ENCODE data around the gene LZTFL1.

The LZTFL1 gene

GRCh38 chr3:45777746-45778386 lies 64.1 kb downstream of the LZTFL1 start:
- H3K4me3 Mint-ChIP-seq, result no peak overlapping the region
- DNase-seq (no peak), ATAC-seq (no peak)
- H3K36me3 Mint-ChIP-seq (ENCODE audit: low read depth), result no peaks in the 10 kb centered on the region
- no peak overlapping the region for H3K27ac Mint-ChIP-seq
- H3K4me1 Mint-ChIP-seq, result peaks cover 5% of the 10 kb centered on the region
- no peaks in the 10 kb centered on the region for H3K9me3 Mint-ChIP-seq
- peaks cover 5% of the 10 kb centered on the region for H3K27me3 Mint-ChIP-seq

GRCh38 chr3:45777111-45777745 lies 64.7 kb downstream of the LZTFL1 start:
- Mint-ChIP-seq H3K4me3 (no peak overlapping the region), H3K4me1 (peaks cover 11% of the 10 kb centered on the region)

GRCh38 chr3:45776611-45777010 lies 65.3 kb downstream of the LZTFL1 start:
- DNase-seq (no peak), ATAC-seq (no peak)
- no peaks in the 10 kb centered on the region for H3K9me3 Mint-ChIP-seq
- H3K27me3 Mint-ChIP-seq, result peaks cover 9% of the 10 kb centered on the region
- H3K4me1 Mint-ChIP-seq, result peaks cover 14% of the 10 kb centered on the region
- H3K27ac Mint-ChIP-seq, result no peak overlapping the region
- no peaks in the 10 kb centered on the region for H3K36me3 Mint-ChIP-seq (ENCODE audit: low read depth)
- no peak overlapping the region for H3K4me3 Mint-ChIP-seq

More at GRCh38 chr3:45777111-45777745, 64.7 kb downstream of the LZTFL1 start:
- H3K9me3 Mint-ChIP-seq, result no peaks in the 10 kb centered on the region
- H3K27me3 Mint-ChIP-seq, result peaks cover 5% of the 10 kb centered on the region
- no peaks in the 10 kb centered on the region for H3K36me3 Mint-ChIP-seq (ENCODE audit: low read depth)
- DNase-seq, result no peak
- H3K27ac Mint-ChIP-seq, result no peak overlapping the region
- no peak for ATAC-seq

GRCh38 chr3:45776301-45776595 lies 65.7 kb downstream of the LZTFL1 start:
- Mint-ChIP-seq H3K4me3 (no peak overlapping the region), H3K36me3 (ENCODE audit: low read depth) (no peaks in the 10 kb centered on the region), H3K27me3 (peaks cover 10% of the 10 kb centered on the region), H3K4me1 (peaks cover 14% of the 10 kb centered on the region), H3K27ac (no peak overlapping the region), H3K9me3 (no peaks in the 10 kb centered on the region)
- ATAC-seq, result no peak
- no peak for DNase-seq

- H3K27me3 Mint-ChIP-seq, result peaks cover 9% of the 10 kb centered on the region
- H3K4me1 Mint-ChIP-seq, result peaks cover 14% of the 10 kb centered on the region
- ATAC-seq (no peak), DNase-seq (no peak)
- H3K4me3 Mint-ChIP-seq, result no peak overlapping the region
- H3K27ac Mint-ChIP-seq, result no peak overlapping the region
- H3K36me3 Mint-ChIP-seq (ENCODE audit: low read depth), result no peaks in the 10 kb centered on the region
- no peaks in the 10 kb centered on the region for H3K9me3 Mint-ChIP-seq
These were observed 66.2 kb downstream of the LZTFL1 start for GRCh38 chr3:45775571-45776300.

- Mint-ChIP-seq H3K9me3 (no peaks in the 10 kb centered on the region), H3K27ac (no peak overlapping the region), H3K4me3 (no peak overlapping the region), H3K36me3 (ENCODE audit: low read depth) (no peaks in the 10 kb centered on the region), H3K27me3 (peaks cover 13% of the 10 kb centered on the region), H3K4me1 (peaks cover 14% of the 10 kb centered on the region)
- ATAC-seq, result no peak
- DNase-seq, result no peak
These were observed 67.1 kb downstream of the LZTFL1 start for GRCh38 chr3:45774581-45775521.

GRCh38 chr3:45773714-45774449 lies 68.0 kb downstream of the LZTFL1 start:
- Mint-ChIP-seq H3K4me1 (peaks cover 14% of the 10 kb centered on the region), H3K4me3 (no peak overlapping the region), H3K27me3 (peaks cover 21% of the 10 kb centered on the region), H3K27ac (no peak overlapping the region), H3K36me3 (ENCODE audit: low read depth) (no peaks in the 10 kb centered on the region), H3K9me3 (no peaks in the 10 kb centered on the region)
- no peak for ATAC-seq
- no peak for DNase-seq

All from activated naive CD8-positive, alpha-beta T cell treated with anti-CD3 and anti-CD28 coated beads, Interleukin-2, amount 50 U/mL, for 24 hours (primary cell).